ENCODE measurements around the gene SF3A1. TPM values are rescaled to one million over a fixed set of nuclear protein-coding genes. Genes with fewer than 3 reads are reported as not detected.

Gene SF3A1
- polyA plus RNA-seq, 4 donors: 17.6 to 94.1 (median 27.2) TPM

- H3K4me1 ChIP-seq (ENCODE audit: control insufficient read depth in 3 of 3, insufficient read depth in 2 of 3, low read depth in 1 of 3, low read length in 2 of 3): peaks cover 2 to 39% (median 6%) of the 10 kb centered on the region in 3 donors
Observed at GRCh38 chr22:30327864-30328345, 28.8 kb downstream of the SF3A1 start.

GRCh38 chr22:30326706-30327362 is 29.9 kb downstream of the SF3A1 start, which contains the start of gene TBC1D10A:
Gene TBC1D10A (minus strand): TSS chr22:30326941. CDS start chr22:30326881, 60 bp downstream.
- Histone ChIP-seq H3K27me3 (ENCODE audit: control insufficient read depth in 3 of 3, insufficient read depth in 3 of 3, low read length in 3 of 3) (no peaks in the 10 kb centered on the region), H3K27ac (ENCODE audit: low read depth in 1 of 3, low read length in 2 of 3) (peak within 1 kb of the TSS; percentile 49 to 81 (median 75)), H3K9me3 (ENCODE audit: control insufficient read depth in 2 of 2, insufficient read depth in 1 of 2, low read depth in 1 of 2, low read length in 1 of 2) (no peaks in the 10 kb centered on the region), H3K4me3 (ENCODE audit: low read depth in 1 of 3, low read length in 3 of 3) (peak within 1 kb of the TSS; percentile 57 to 86 (median 78)), H3K36me3 (ENCODE audit: control insufficient read depth in 3 of 3, insufficient read depth in 2 of 3, low read depth in 1 of 3, low read length in 3 of 3) (peaks cover 0 to 16% (median 6%) of the 10 kb centered on the region in 3 donors), H3K4me1 (ENCODE audit: control insufficient read depth in 3 of 3, insufficient read depth in 2 of 3, low read depth in 1 of 3, low read length in 2 of 3) (peaks cover 2 to 39% (median 6%) of the 10 kb centered on the region in 3 donors)
- DNase-seq (peak; percentile 96 to 97), FAIRE-seq (no peak)
- WGBS, 3 donors: 1% methylated on average over 32 to 69 of the region's 69 CpGs

More at GRCh38 chr22:30327864-30328345, 28.8 kb downstream of the SF3A1 start:
- FAIRE-seq (no peak), DNase-seq (peak; percentile 30 to 52)
- Histone ChIP-seq H3K27me3 (ENCODE audit: control insufficient read depth in 3 of 3, insufficient read depth in 3 of 3, low read length in 3 of 3) (no peaks in the 10 kb centered on the region), H3K9me3 (ENCODE audit: control insufficient read depth in 2 of 2, insufficient read depth in 1 of 2, low read depth in 1 of 2, low read length in 1 of 2) (no peaks in the 10 kb centered on the region), H3K4me3 (ENCODE audit: low read depth in 1 of 3, low read length in 3 of 3) (no peak overlapping the region), H3K27ac (ENCODE audit: low read depth in 1 of 3, low read length in 2 of 3) (peak overlapping the region; percentile 49 to 75 (median 75)), H3K36me3 (ENCODE audit: control insufficient read depth in 3 of 3, insufficient read depth in 2 of 3, low read depth in 1 of 3, low read length in 3 of 3) (peaks cover 4 to 24% (median 9%) of the 10 kb centered on the region in 3 donors)
- WGBS, 3 donors: 65 to 79% (median 66%) methylated on average over 5 of the region's 5 CpGs

- Histone ChIP-seq H3K4me3 (ENCODE audit: low read depth in 1 of 3, low read length in 3 of 3) (peak overlapping the region; percentile 57 to 86 (median 78)), H3K27me3 (ENCODE audit: control insufficient read depth in 3 of 3, insufficient read depth in 3 of 3, low read length in 3 of 3) (no peaks in the 10 kb centered on the region), H3K4me1 (ENCODE audit: control insufficient read depth in 3 of 3, insufficient read depth in 2 of 3, low read depth in 1 of 3, low read length in 2 of 3) (peaks cover 2 to 39% (median 6%) of the 10 kb centered on the region in 3 donors), H3K27ac (ENCODE audit: low read depth in 1 of 3, low read length in 2 of 3) (peak overlapping the region in 2 of 3 donors; percentile 69 to 81), H3K36me3 (ENCODE audit: control insufficient read depth in 3 of 3, insufficient read depth in 2 of 3, low read depth in 1 of 3, low read length in 3 of 3) (peaks cover 0 to 18% (median 5%) of the 10 kb centered on the region in 3 donors), H3K9me3 (ENCODE audit: control insufficient read depth in 2 of 2, insufficient read depth in 1 of 2, low read depth in 1 of 2, low read length in 1 of 2) (no peaks in the 10 kb centered on the region)
- WGBS, 3 donors: 0 to 1% (median 0%) methylated on average over 24 to 34 of the region's 34 CpGs
- DNase-seq (peak in 1 of 2 donors; percentile 22), FAIRE-seq (no peak)
Observed at GRCh38 chr22:30326255-30326705, 30.4 kb downstream of the SF3A1 start.

- FAIRE-seq (no peak), DNase-seq (no peak)
- H3K4me1 ChIP-seq (ENCODE audit: control insufficient read depth in 3 of 3, insufficient read depth in 2 of 3, low read depth in 1 of 3, low read length in 2 of 3): peaks cover 2 to 39% (median 6%) of the 10 kb centered on the region in 3 donors
- H3K27ac ChIP-seq (ENCODE audit: low read depth in 1 of 3, low read length in 2 of 3): peak overlapping the region in 2 of 3 donors; percentile 65 to 81
- peak overlapping the region; percentile 57 to 86 (median 78) for H3K4me3 ChIP-seq (ENCODE audit: low read depth in 1 of 3, low read length in 3 of 3)
- no peaks in the 10 kb centered on the region for H3K9me3 ChIP-seq (ENCODE audit: control insufficient read depth in 2 of 2, insufficient read depth in 1 of 2, low read depth in 1 of 2, low read length in 1 of 2)
- no peaks in the 10 kb centered on the region for H3K27me3 ChIP-seq (ENCODE audit: control insufficient read depth in 3 of 3, insufficient read depth in 3 of 3, low read length in 3 of 3)
- WGBS, 3 donors: 31 to 37% (median 32%) methylated on average over 14 of the region's 14 CpGs
- H3K36me3 ChIP-seq (ENCODE audit: control insufficient read depth in 3 of 3, insufficient read depth in 2 of 3, low read depth in 1 of 3, low read length in 3 of 3): peaks cover 0 to 18% (median 2%) of the 10 kb centered on the region in 3 donors
Observed at GRCh38 chr22:30325724-30326254, 30.9 kb downstream of the SF3A1 start.

GRCh38 chr22:30325065-30325720 is 31.5 kb downstream of the SF3A1 start:
- peak; percentile 73 to 86 for DNase-seq
- 33 to 55% (median 49%) methylated on average over 5 of the region's 5 CpGs for WGBS, 3 donors
- Histone ChIP-seq H3K4me1 (ENCODE audit: control insufficient read depth in 3 of 3, insufficient read depth in 2 of 3, low read depth in 1 of 3, low read length in 2 of 3) (peaks cover 2 to 39% (median 6%) of the 10 kb centered on the region in 3 donors), H3K27me3 (ENCODE audit: control insufficient read depth in 3 of 3, insufficient read depth in 3 of 3, low read length in 3 of 3) (no peaks in the 10 kb centered on the region), H3K36me3 (ENCODE audit: control insufficient read depth in 3 of 3, insufficient read depth in 2 of 3, low read depth in 1 of 3, low read length in 3 of 3) (peaks cover 0 to 20% (median 4%) of the 10 kb centered on the region in 3 donors), H3K27ac (ENCODE audit: low read depth in 1 of 3, low read length in 2 of 3) (peak overlapping the region in 2 of 3 donors; percentile 65 to 81), H3K4me3 (ENCODE audit: low read depth in 1 of 3, low read length in 3 of 3) (peak overlapping the region; percentile 57 to 86 (median 78)), H3K9me3 (ENCODE audit: control insufficient read depth in 2 of 2, insufficient read depth in 1 of 2, low read depth in 1 of 2, low read length in 1 of 2) (no peaks in the 10 kb centered on the region)
- FAIRE-seq: no peak

- no peak for FAIRE-seq
- 57 to 59% (median 59%) methylated on average over 8 of the region's 8 CpGs for WGBS, 3 donors
- no peak overlapping the region for H3K4me3 ChIP-seq (ENCODE audit: low read depth in 1 of 3, low read length in 3 of 3)
Observed at GRCh38 chr22:30324014-30324730, 32.5 kb downstream of the SF3A1 start.

GRCh38 chr22:30323246-30323645 is 33.4 kb downstream of the SF3A1 start:
- Histone ChIP-seq H3K4me3 (ENCODE audit: low read depth in 1 of 3, low read length in 3 of 3) (no peak overlapping the region), H3K9me3 (ENCODE audit: control insufficient read depth in 2 of 2, insufficient read depth in 1 of 2, low read depth in 1 of 2, low read length in 1 of 2) (no peaks in the 10 kb centered on the region), H3K27me3 (ENCODE audit: control insufficient read depth in 3 of 3, insufficient read depth in 3 of 3, low read length in 3 of 3) (no peaks in the 10 kb centered on the region), H3K4me1 (ENCODE audit: control insufficient read depth in 3 of 3, insufficient read depth in 2 of 3, low read depth in 1 of 3, low read length in 2 of 3) (peaks cover 2 to 36% (median 6%) of the 10 kb centered on the region in 3 donors), H3K27ac (ENCODE audit: low read depth in 1 of 3, low read length in 2 of 3) (peak overlapping the region in 1 of 3 donors; percentile 49), H3K36me3 (ENCODE audit: control insufficient read depth in 3 of 3, insufficient read depth in 2 of 3, low read depth in 1 of 3, low read length in 3 of 3) (peaks cover 0 to 33% (median 2%) of the 10 kb centered on the region in 3 donors)
- 91 to 100% (median 94%) methylated on average over 3 of the region's 3 CpGs for whole genome bisulfite sequencing, 3 donors
- FAIRE-seq (no peak), DNase-seq (peak in 1 of 2 donors; percentile 53)

More at GRCh38 chr22:30324014-30324730, 32.5 kb downstream of the SF3A1 start:
- Histone ChIP-seq H3K36me3 (ENCODE audit: control insufficient read depth in 3 of 3, insufficient read depth in 2 of 3, low read depth in 1 of 3, low read length in 3 of 3) (peaks cover 0 to 27% (median 2%) of the 10 kb centered on the region in 3 donors), H3K9me3 (ENCODE audit: control insufficient read depth in 2 of 2, insufficient read depth in 1 of 2, low read depth in 1 of 2, low read length in 1 of 2) (no peaks in the 10 kb centered on the region), H3K27ac (ENCODE audit: low read depth in 1 of 3, low read length in 2 of 3) (peak overlapping the region in 1 of 3 donors; percentile 81), H3K4me1 (ENCODE audit: control insufficient read depth in 3 of 3, insufficient read depth in 2 of 3, low read depth in 1 of 3, low read length in 2 of 3) (peaks cover 2 to 39% (median 6%) of the 10 kb centered on the region in 3 donors), H3K27me3 (ENCODE audit: control insufficient read depth in 3 of 3, insufficient read depth in 3 of 3, low read length in 3 of 3) (no peaks in the 10 kb centered on the region)
- peak; percentile 35 to 44 for DNase-seq
